SK-N-SH (cell line): Measurements from ENCODE around the gene PPP1R14B.

Source experiments
- CHD2 ChIP-seq: fragments of 150-350 bp; IDR thresholded peaks from 2 replicates; pipeline ENCODE4 v1.6.1; 2018; ENCODE audit warnings: low read length; ENCODE audit not compliant: partially characterized antibody
- CTCF ChIP-seq: fragments of 200-600 bp; sonication (generic); IDR thresholded peaks from 2 replicates; pipeline ENCODE4 v1.6.1; 2017; ENCODE audit warnings: antibody characterized with exemption, mild to moderate bottlenecking, moderate library complexity
- EP300 ChIP-seq, 2 experiments: IDR thresholded peaks; 2 replicates each; pipeline versions ENCODE4 v1.4.0 to v1.6.1; 2012; ENCODE audit warnings: borderline replicate concordance in 1 of 2, low read depth in 1 of 2, low read length in 1 of 2
- FOSL2 ChIP-seq: IDR thresholded peaks from 2 replicates; pipeline ENCODE4 v1.4.0; 2012; ENCODE audit warnings: low read depth, mild to moderate bottlenecking, moderate library complexity, borderline replicate concordance
- JUND ChIP-seq: IDR thresholded peaks from 2 replicates; pipeline ENCODE4 v1.4.0; 2012
- MXI1 ChIP-seq: IDR thresholded peaks from 2 replicates; pipeline ENCODE4 v1.6.1; 2012; ENCODE audit warnings: mild to moderate bottlenecking, low read depth, low read length, improper control_type of control experiment
- PBX3 ChIP-seq: IDR thresholded peaks from 2 replicates; pipeline ENCODE4; 2012
- POLR2AphosphoS5 ChIP-seq: IDR thresholded peaks from 2 replicates; pipeline ENCODE4 v1.6.1; 2012; ENCODE audit warnings: low read depth, low read length
- RAD21 ChIP-seq: IDR thresholded peaks from 2 replicates; pipeline ENCODE4 v1.6.1; 2012; ENCODE audit warnings: mild to moderate bottlenecking, low read length
- RCOR1 ChIP-seq: fragments of 150-350 bp; IDR thresholded peaks from 2 replicates; pipeline ENCODE4 v1.6.1; 2017; ENCODE audit warnings: antibody characterized with exemption, low read length
- RFX5 ChIP-seq: IDR thresholded peaks from 2 replicates; pipeline ENCODE4 v1.6.1; 2012; ENCODE audit warnings: mild to moderate bottlenecking, improper control_type of control experiment, low read length
- TAF1 ChIP-seq: IDR thresholded peaks from 2 replicates; pipeline ENCODE4 v1.6.1; 2012; ENCODE audit warnings: low read depth, mild to moderate bottlenecking, low read length, moderate library complexity, borderline replicate concordance
- USF2 ChIP-seq: fragments of 150-350 bp; IDR thresholded peaks from 2 replicates; pipeline ENCODE4 v1.6.1; 2017; ENCODE audit warnings: antibody characterized with exemption, low read length, low read depth, borderline replicate concordance
- YY1 ChIP-seq: IDR thresholded peaks from 2 replicates; pipeline ENCODE4 v1.4.0; 2012; ENCODE audit warnings: low read depth, mild to moderate bottlenecking

DNA sequence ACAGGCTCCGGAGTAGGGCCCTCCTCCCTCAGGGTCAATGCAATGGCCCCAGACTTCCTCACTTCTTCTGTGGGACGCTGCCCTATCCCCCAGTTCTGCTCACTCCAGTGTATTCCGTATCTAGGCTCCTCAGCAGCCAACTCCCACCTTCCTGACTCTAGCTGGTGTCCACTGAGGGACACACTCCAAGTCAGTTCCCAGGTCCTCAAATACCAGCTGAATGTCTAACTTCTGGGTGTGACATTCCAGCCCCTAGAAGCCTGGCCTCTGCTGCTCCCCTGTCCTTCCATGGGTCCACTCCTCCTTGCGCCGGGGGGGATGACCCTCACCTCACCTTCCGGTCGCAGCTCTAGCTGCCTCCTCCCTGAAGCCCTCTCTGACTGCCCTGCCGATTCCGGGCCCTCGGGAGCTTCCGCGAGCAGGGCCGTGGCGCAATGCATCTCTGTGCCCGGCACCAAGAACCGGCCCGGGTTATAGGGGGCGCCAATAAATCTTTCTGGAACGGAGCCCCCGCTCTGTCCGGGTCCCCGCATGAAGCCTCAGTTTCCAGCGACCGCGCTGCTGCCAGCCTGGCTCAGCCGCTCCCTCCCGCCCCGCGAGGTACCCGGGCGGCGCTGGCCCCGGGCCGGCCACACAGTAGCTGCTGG lies 22.3 kb upstream of the PPP1R14B start:
- TF ChIP-seq JUND, result no peak
- TF ChIP-seq YY1, result no peak
- no peak for TF ChIP-seq USF2
- no peak for TF ChIP-seq RAD21
- TF ChIP-seq CTCF, result no peak
- no peak for TF ChIP-seq RFX5
- no peak for TF ChIP-seq MXI1
- 0 out of 2 replicates have a peak, but pooled peaks have one; percentile 7 for TF ChIP-seq TAF1
- TF ChIP-seq CHD2, result no peak
- TF ChIP-seq PBX3, result no peak
- no peak for TF ChIP-seq RCOR1
- no peak for TF ChIP-seq FOSL2
- no peak for TF ChIP-seq EP300 (IDR thresholded peaks at IDR 0.05; ENCODE audit: borderline replicate concordance in 1 of 2, low read depth in 1 of 2, low read length in 1 of 2)
- TF ChIP-seq POLR2AphosphoS5, result peak; percentile 41; the same call in 1 of the 2 replicates
